Natural killer cell (primary cell): ENCODE results near the gene EYS. TPM values are rescaled to one million over a fixed set of nuclear protein-coding genes. Genes with fewer than 3 reads are reported as not detected.

Source experiments
- ATAC-seq, 3 donors: fragments of 150-1000 bp in 2 of 3; fragments of 200-7000 bp in 1 of 3; cut with Tn5 transposase; 1 replicate in 1 of 3; 2 replicates in 2 of 3; pipeline ENCODE4 v1.10.0; 2021; ENCODE audit warnings: mild to moderate bottlenecking in 2 of 3, moderate library complexity in 2 of 3
- DNase-seq, 2 donors: peaks; one replicate each; pipeline versions ENCODE4 v3.0.0 to v3.0.0-alpha.2; 2013 to 2021; ENCODE audit warnings: mixed read lengths in 1 of 2
- H3K27ac ChIP-seq: one replicate; pipeline ENCODE4 v1.5.1; 2013; ENCODE audit warnings: mild to moderate bottlenecking, low read length
- H3K27me3 ChIP-seq: one replicate; pipeline ENCODE4 v1.6.1; 2013; ENCODE audit warnings: low read length; ENCODE audit not compliant: control insufficient read depth, insufficient read depth
- H3K36me3 ChIP-seq: one replicate; pipeline ENCODE4 v1.6.1; 2013; ENCODE audit warnings: low read length; ENCODE audit not compliant: control insufficient read depth, insufficient read depth
- H3K4me1 ChIP-seq: one replicate; pipeline ENCODE4 v1.6.1; 2013; ENCODE audit warnings: low read length; ENCODE audit not compliant: control insufficient read depth, insufficient read depth
- H3K4me3 ChIP-seq: one replicate; pipeline ENCODE4 v1.5.1; 2013; ENCODE audit warnings: low read length
- H3K9me3 ChIP-seq: one replicate; pipeline ENCODE4 v1.6.1; 2013; ENCODE audit warnings: low read length; ENCODE audit not compliant: control insufficient read depth, insufficient read depth
- H3K27ac Mint-ChIP-seq, 2 donors: one replicate each; pipeline ENCODE4 v1.8.0; 2022; ENCODE audit warnings: mild to moderate bottlenecking in 2 of 2, mixed read lengths in 2 of 2, moderate library complexity in 1 of 2
- H3K27me3 Mint-ChIP-seq, 2 donors: one replicate each; pipeline ENCODE4 v1.8.0; 2022; ENCODE audit warnings: low read depth in 2 of 2, mixed read lengths in 2 of 2
- H3K36me3 Mint-ChIP-seq: one replicate; pipeline ENCODE4 v1.8.0; 2022; ENCODE audit warnings: mixed read lengths
- H3K4me1 Mint-ChIP-seq, 2 donors: one replicate each; pipeline ENCODE4 v1.8.0; 2022; ENCODE audit warnings: mixed read lengths in 2 of 2
- H3K4me3 Mint-ChIP-seq: one replicate; pipeline ENCODE4 v1.8.0; 2022; ENCODE audit warnings: mild to moderate bottlenecking, moderate library complexity, mixed read lengths
- H3K9me3 Mint-ChIP-seq, 2 donors: one replicate each; pipeline ENCODE4 v1.8.0; 2022; ENCODE audit warnings: mixed read lengths in 2 of 2
- WGBS: methylation state at CpG from one replicate; pipeline ENCODE4 v1.1.7; 2013; ENCODE audit warnings: missing lambda C conversion rate; ENCODE audit not compliant: insufficient coverage; 5-methylcytosine and 5-hydroxymethylcytosine counted together
- intact Hi-C: fragments of 100-400 bp; cut with micrococcal nuclease; formaldehyde crosslinking; loops from one replicate; pipeline ENCODE4 v1.14.2; 2022
- total RNA-seq, 4 donors: library from RNA; stranded (reverse); fragments of 120-200 nt in 1 of 4; gene quantifications; one replicate each; pipeline versions ENCODE4 v1.2.3 to v1.2.4, GENCODE V29; 2013 to 2022
- TF ChIP-seq, protein P1 (sequence below): fragments of 200-600 bp; IDR thresholded peaks from one replicate; pipeline ENCODE4 v1.8.0; 2022; ENCODE audit warnings: antibody characterized with exemption

Gene EYS
- total RNA-seq, 3 donors from 2014 or later (not counting 1 experiment from before 2014, with no cell fraction given), result 0.55 TPM; not detected in 2

- peaks cover 9% of the 10 kb centered on the region for H3K9me3 ChIP-seq
- no peaks in the 10 kb centered on the region for H3K27me3 ChIP-seq
- Mint-ChIP-seq H3K4me3 (no peak overlapping the region), H3K9me3 (peaks cover 23 to 30% of the 10 kb centered on the region in 2 donors), H3K36me3 (peaks cover 16% of the 10 kb centered on the region), H3K27ac (no peak overlapping the region), H3K27me3 (no peaks in the 10 kb centered on the region), H3K4me1 (no peaks in the 10 kb centered on the region)
- intact Hi-C loops, result no loop called here
- ATAC-seq, result no peak
- no peaks in the 10 kb centered on the region for H3K36me3 ChIP-seq
- no peaks in the 10 kb centered on the region for H3K4me1 ChIP-seq
- TF ChIP-seq, protein P1, sequence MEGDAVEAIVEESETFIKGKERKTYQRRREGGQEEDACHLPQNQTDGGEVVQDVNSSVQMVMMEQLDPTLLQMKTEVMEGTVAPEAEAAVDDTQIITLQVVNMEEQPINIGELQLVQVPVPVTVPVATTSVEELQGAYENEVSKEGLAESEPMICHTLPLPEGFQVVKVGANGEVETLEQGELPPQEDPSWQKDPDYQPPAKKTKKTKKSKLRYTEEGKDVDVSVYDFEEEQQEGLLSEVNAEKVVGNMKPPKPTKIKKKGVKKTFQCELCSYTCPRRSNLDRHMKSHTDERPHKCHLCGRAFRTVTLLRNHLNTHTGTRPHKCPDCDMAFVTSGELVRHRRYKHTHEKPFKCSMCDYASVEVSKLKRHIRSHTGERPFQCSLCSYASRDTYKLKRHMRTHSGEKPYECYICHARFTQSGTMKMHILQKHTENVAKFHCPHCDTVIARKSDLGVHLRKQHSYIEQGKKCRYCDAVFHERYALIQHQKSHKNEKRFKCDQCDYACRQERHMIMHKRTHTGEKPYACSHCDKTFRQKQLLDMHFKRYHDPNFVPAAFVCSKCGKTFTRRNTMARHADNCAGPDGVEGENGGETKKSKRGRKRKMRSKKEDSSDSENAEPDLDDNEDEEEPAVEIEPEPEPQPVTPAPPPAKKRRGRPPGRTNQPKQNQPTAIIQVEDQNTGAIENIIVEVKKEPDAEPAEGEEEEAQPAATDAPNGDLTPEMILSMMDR, result no peak
- no peak for DNase-seq
- no peak overlapping the region for H3K4me3 ChIP-seq
- 86% methylated on average over 1 of the region's 1 CpG for WGBS
- no peak overlapping the region for H3K27ac ChIP-seq
Measured at GRCh38 chr6:65221153-65221552, 485.9 kb downstream of the EYS start.

GRCh38 chr6:65202738-65203137 lies 504.3 kb downstream of the EYS start:
- intact Hi-C loops, result no loop called here
- no peaks in the 10 kb centered on the region for H3K36me3 ChIP-seq
- TF ChIP-seq, protein P1, result no peak
- no peaks in the 10 kb centered on the region for H3K27me3 ChIP-seq
- Mint-ChIP-seq H3K27ac (no peak overlapping the region), H3K9me3 (peaks cover 14 to 26% of the 10 kb centered on the region in 2 donors), H3K36me3 (no peaks in the 10 kb centered on the region), H3K4me1 (no peaks in the 10 kb centered on the region), H3K4me3 (no peak overlapping the region), H3K27me3 (no peaks in the 10 kb centered on the region)
- no peaks in the 10 kb centered on the region for H3K4me1 ChIP-seq
- ATAC-seq (no peak), DNase-seq (no peak)
- no peak overlapping the region for H3K4me3 ChIP-seq
- H3K9me3 ChIP-seq, result peaks cover 10% of the 10 kb centered on the region
- 78% methylated on average over 2 of the region's 2 CpGs for WGBS
- no peak overlapping the region for H3K27ac ChIP-seq

DNA sequence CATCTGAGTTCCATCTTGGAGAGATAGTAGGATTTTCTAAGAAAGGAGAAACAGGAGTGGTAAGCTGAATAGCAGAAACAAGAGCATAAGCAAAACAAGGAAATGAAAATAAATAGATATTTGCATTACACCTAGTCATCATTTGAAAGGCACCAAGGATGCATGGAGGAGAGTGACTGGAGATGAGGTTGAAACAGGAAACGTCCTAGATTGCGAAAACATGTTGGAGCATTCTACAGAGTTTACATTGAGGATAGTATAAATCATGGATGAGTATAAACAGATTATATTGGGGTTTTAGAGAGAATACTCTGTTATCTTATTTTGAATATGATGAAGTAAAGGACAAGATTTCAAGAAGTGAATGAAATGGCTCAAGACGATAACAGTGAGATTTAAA lies 507.3 kb downstream of the EYS start:
- peaks cover 18 to 26% of the 10 kb centered on the region in 2 donors for H3K9me3 Mint-ChIP-seq
- intact Hi-C loops, result no loop called here
- TF ChIP-seq, protein P1, result no peak

GRCh38 chr6:65199121-65199520 lies 507.9 kb downstream of the EYS start:
- Mint-ChIP-seq H3K4me1 (no peaks in the 10 kb centered on the region), H3K9me3 (peaks cover 18 to 26% of the 10 kb centered on the region in 2 donors), H3K27me3 (no peaks in the 10 kb centered on the region), H3K4me3 (no peak overlapping the region), H3K36me3 (no peaks in the 10 kb centered on the region), H3K27ac (no peak overlapping the region)
- Histone ChIP-seq H3K4me1 (no peaks in the 10 kb centered on the region), H3K27me3 (no peaks in the 10 kb centered on the region), H3K36me3 (no peaks in the 10 kb centered on the region), H3K4me3 (no peak overlapping the region), H3K9me3 (peaks cover 10% of the 10 kb centered on the region), H3K27ac (no peak overlapping the region)
- WGBS, result 96% methylated on average over 3 of the region's 3 CpGs
- TF ChIP-seq, protein P1, result no peak
- intact Hi-C loops, result no loop called here
- ATAC-seq, result no peak
- no peak for DNase-seq

More for the DNA sequence above, 507.3 kb downstream of the EYS start:
- no peak overlapping the region for H3K27ac ChIP-seq
- Mint-ChIP-seq H3K4me3 (no peak overlapping the region), H3K27ac (no peak overlapping the region), H3K4me1 (no peaks in the 10 kb centered on the region), H3K27me3 (no peaks in the 10 kb centered on the region), H3K36me3 (no peaks in the 10 kb centered on the region)
- H3K9me3 ChIP-seq, result peaks cover 10% of the 10 kb centered on the region
- ATAC-seq (no peak), DNase-seq (no peak)
- no peak overlapping the region for H3K4me3 ChIP-seq
- H3K36me3 ChIP-seq, result no peaks in the 10 kb centered on the region
- WGBS, result 77% methylated on average over 3 of the region's 3 CpGs
- no peaks in the 10 kb centered on the region for H3K27me3 ChIP-seq
- no peaks in the 10 kb centered on the region for H3K4me1 ChIP-seq
